IPS DF 4.7 (cell line): Measurements from ENCODE around the gene TTBK1.

ENCODE experiments used
- DNase-seq: peaks from one replicate; pipeline ENCODE4 v3.0.0-alpha.2; 2013; ENCODE audit warnings: low spot score; ENCODE audit errors: extremely low read depth

Gene TTBK1

GRCh38 chr6:43285832-43286231 is 42.6 kb downstream of the TTBK1 start:
- DNase-seq, result no peak

- no peak for DNase-seq
Observed at GRCh38 chr6:43286456-43286979, 43.2 kb downstream of the TTBK1 start.

GRCh38 chr6:43286980-43287716 is 43.9 kb downstream of the TTBK1 start:
- no peak for DNase-seq

GRCh38 chr6:43287717-43288679 is 44.7 kb downstream of the TTBK1 start:
- DNase-seq, result no peak

GRCh38 chr6:43290339-43290904 is 47.1 kb downstream of the TTBK1 start:
- no peak for DNase-seq

- no peak for DNase-seq
Observed at GRCh38 chr6:43290905-43291355, 47.6 kb downstream of the TTBK1 start.

GRCh38 chr6:43291708-43292107 is 48.4 kb downstream of the TTBK1 start:
- DNase-seq, result no peak

GRCh38 chr6:43292341-43292740 is 49.1 kb downstream of the TTBK1 start:
- no peak for DNase-seq

- no peak for DNase-seq
Observed at GRCh38 chr6:43292763-43293318, 49.6 kb downstream of the TTBK1 start.

- DNase-seq, result no peak
Observed at GRCh38 chr6:43293698-43294097, 50.4 kb downstream of the TTBK1 start.

- DNase-seq, result no peak
Observed at GRCh38 chr6:43294536-43294935, 51.3 kb downstream of the TTBK1 start.

GRCh38 chr6:43295456-43295855 is 52.2 kb downstream of the TTBK1 start:
- no peak for DNase-seq

- no peak for DNase-seq
Observed at GRCh38 chr6:43296780-43297497, 53.7 kb downstream of the TTBK1 start.

GRCh38 chr6:43297644-43298564 is 54.6 kb downstream of the TTBK1 start, which contains the start of gene SLC22A7:
Gene SLC22A7, plus strand, starts transcription at chr6:43298260. Its CDS starts 99 bp downstream, at chr6:43298359.
- no peak for DNase-seq

GRCh38 chr6:43298565-43299337 is 55.5 kb downstream of the TTBK1 start:
- no peak for DNase-seq

GRCh38 chr6:43299338-43300293 is 56.3 kb downstream of the TTBK1 start:
- no peak for DNase-seq

- no peak for DNase-seq
Observed at GRCh38 chr6:43301081-43301870, 58.0 kb downstream of the TTBK1 start.
